PFSK-1 (cell line): Measurements from ENCODE around the gene CTNND2.

ENCODE experiments used
- FOXP2 ChIP-seq: optimal IDR thresholded peaks from 2 replicates; pipeline ENCODE3; 2011; ENCODE audit warnings: borderline replicate concordance, control low read depth, inconsistent platforms; ENCODE audit not compliant: insufficient read depth; ENCODE audit errors: extremely low read length, extremely low read depth
- POLR2AphosphoS5 ChIP-seq: IDR thresholded peaks from 2 replicates; pipeline ENCODE4 v1.6.1; 2012; ENCODE audit warnings: low read depth, mild to moderate bottlenecking, control low read depth, low read length, moderate library complexity
- SIN3A ChIP-seq: IDR thresholded peaks from 2 replicates; pipeline ENCODE4 v1.6.1; 2012; ENCODE audit warnings: mild to moderate bottlenecking, low read length, moderate library complexity, borderline replicate concordance; ENCODE audit not compliant: insufficient read depth
- TAF1 ChIP-seq: IDR thresholded peaks from 2 replicates; pipeline ENCODE4 v1.6.1; 2012; ENCODE audit warnings: low read length, control low read depth, borderline replicate concordance; ENCODE audit not compliant: insufficient read depth
- TF ChIP-seq, protein P1 (sequence below), 2 experiments: IDR thresholded peaks; 2 replicates each; pipeline versions ENCODE4 v1.6.1 to v1.8.0; 2011 to 2012; ENCODE audit warnings: low read depth in 2 of 2, low read length in 2 of 2, control low read depth in 1 of 2, inconsistent platforms in 1 of 2, mild to moderate bottlenecking in 1 of 2, moderate library complexity in 1 of 2; ENCODE audit not compliant: insufficient read depth in 1 of 2

The CTNND2 gene

DNA sequence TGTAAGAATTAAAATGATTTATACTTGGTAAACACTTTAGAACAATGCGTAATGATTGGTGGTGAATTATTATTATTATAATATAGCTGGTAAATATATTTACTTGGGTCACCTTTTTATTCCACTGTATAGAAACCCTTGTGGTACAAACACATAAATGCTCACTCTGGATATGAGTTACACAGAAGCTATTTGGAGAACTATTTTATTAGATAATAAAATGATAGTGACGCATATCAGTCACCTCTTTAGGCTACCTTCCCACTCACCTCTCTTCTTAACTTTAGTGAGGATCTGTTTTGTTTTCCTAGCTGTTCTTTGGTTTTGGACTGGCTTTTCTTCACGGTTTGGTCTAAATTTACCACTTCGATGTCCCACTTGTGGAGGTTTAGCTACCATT, 605.4 kb downstream of the CTNND2 start:
- no peak for TF ChIP-seq SIN3A
- no peak for TF ChIP-seq FOXP2
- no peak for TF ChIP-seq POLR2AphosphoS5
- TF ChIP-seq TAF1 = no peak
- TF ChIP-seq, protein P1, sequence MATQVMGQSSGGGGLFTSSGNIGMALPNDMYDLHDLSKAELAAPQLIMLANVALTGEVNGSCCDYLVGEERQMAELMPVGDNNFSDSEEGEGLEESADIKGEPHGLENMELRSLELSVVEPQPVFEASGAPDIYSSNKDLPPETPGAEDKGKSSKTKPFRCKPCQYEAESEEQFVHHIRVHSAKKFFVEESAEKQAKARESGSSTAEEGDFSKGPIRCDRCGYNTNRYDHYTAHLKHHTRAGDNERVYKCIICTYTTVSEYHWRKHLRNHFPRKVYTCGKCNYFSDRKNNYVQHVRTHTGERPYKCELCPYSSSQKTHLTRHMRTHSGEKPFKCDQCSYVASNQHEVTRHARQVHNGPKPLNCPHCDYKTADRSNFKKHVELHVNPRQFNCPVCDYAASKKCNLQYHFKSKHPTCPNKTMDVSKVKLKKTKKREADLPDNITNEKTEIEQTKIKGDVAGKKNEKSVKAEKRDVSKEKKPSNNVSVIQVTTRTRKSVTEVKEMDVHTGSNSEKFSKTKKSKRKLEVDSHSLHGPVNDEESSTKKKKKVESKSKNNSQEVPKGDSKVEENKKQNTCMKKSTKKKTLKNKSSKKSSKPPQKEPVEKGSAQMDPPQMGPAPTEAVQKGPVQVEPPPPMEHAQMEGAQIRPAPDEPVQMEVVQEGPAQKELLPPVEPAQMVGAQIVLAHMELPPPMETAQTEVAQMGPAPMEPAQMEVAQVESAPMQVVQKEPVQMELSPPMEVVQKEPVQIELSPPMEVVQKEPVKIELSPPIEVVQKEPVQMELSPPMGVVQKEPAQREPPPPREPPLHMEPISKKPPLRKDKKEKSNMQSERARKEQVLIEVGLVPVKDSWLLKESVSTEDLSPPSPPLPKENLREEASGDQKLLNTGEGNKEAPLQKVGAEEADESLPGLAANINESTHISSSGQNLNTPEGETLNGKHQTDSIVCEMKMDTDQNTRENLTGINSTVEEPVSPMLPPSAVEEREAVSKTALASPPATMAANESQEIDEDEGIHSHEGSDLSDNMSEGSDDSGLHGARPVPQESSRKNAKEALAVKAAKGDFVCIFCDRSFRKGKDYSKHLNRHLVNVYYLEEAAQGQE (IDR thresholded peaks at IDR 0.05; ENCODE audit: insufficient read depth in 1 of 2, low read depth in 2 of 2, low read length in 2 of 2) = no peak

DNA sequence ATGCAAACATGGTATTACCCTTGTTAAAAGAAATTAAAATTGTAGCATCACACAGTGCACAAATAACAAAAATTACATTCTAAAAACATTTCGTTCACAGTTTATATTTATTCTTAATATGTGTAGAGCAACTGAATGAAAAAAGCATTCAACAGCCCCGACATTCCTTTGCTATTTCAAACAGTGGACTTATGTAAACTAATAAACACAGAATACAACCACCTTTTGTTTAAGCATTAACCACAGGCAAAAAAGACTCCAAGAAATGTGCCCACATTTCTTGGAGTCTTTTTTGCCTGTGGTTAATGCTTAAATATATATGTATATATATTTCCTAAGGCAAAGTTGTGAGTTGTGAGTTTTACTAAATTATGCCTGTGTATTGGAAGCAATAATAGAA, 610.7 kb downstream of the CTNND2 start:
- no peak for TF ChIP-seq FOXP2
- no peak for TF ChIP-seq SIN3A
- TF ChIP-seq, protein P1 (IDR thresholded peaks at IDR 0.05; ENCODE audit: insufficient read depth in 1 of 2, low read depth in 2 of 2, low read length in 2 of 2) = no peak
- TF ChIP-seq POLR2AphosphoS5 = no peak
- no peak for TF ChIP-seq TAF1

DNA sequence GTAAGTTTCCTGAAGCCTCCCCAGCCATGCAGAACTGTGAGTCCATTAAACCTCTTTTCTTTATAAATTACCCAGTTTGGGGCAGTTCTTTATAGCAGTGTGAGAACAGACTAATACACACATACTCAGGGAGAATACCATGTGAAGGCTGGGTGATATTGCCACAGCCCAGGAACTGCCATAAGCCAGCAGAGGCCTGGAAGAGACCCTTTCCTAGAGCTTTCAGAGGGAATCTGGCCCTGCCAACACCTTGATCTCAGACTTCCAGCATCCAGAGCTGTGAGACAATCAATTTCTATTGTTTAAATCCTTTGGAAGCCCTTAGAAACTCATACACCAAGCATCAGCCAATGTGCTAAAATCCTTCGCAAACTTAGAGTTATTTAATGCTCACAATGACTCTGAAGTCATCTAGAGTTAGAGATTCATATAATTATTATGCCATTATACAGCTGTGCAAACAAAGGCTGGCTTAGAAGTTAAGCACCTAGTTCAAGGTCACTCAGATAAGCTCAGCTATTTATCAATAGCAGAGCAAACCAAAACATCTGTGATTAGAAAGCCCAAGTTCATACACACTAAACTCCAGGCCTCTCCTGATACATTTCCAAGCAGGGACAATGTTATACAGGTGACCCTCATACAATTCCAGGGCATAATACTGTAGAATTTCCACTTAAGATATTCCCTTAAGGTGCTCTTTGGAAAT, 611.4 kb downstream of the CTNND2 start:
- TF ChIP-seq, protein P1 (IDR thresholded peaks at IDR 0.05; ENCODE audit: insufficient read depth in 1 of 2, low read depth in 2 of 2, low read length in 2 of 2) = no peak
- TF ChIP-seq FOXP2 (no peak), SIN3A (no peak), POLR2AphosphoS5 (no peak), TAF1 (no peak)

DNA sequence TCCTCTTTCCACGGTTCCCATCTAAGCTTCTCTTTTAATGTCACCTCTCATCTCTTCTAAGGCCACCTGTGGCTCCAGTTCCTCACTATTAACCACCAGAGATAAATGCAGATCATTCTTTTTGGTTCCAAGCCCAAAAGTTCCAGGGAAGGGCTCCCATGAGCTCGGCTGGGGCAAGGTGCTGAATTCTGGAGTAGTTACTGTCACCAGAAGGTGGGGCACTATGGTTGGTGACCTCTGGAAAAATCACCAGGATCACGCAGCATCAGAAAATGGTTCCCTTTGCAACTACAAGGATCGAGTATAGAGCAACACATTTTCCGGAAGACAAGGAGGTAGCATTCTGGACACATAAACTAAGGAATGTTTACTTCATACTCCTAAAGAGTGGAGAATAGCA, 614.5 kb downstream of the CTNND2 start:
- TF ChIP-seq, protein P1 (IDR thresholded peaks at IDR 0.05; ENCODE audit: insufficient read depth in 1 of 2, low read depth in 2 of 2, low read length in 2 of 2) = no peak
- no peak for TF ChIP-seq TAF1
- no peak for TF ChIP-seq POLR2AphosphoS5
- no peak for TF ChIP-seq SIN3A
- no peak for TF ChIP-seq FOXP2

DNA sequence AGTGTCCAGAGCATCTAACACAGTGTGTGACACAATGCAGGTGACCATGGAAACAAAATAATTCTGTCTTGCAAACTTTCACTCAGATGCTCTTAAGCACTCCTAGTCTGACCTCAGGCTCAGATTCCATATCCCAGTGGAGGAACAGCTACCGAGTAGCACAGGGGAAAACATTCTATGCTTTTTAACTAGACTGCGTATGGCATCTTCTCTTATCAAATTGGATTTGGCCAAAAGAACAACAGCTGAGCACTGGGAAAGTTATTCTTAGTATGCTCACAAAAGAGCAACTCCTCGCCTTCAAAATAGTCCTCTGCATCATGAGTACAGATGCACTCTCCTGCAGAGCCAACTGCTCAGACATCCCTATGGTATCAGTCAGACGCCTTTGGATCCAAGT, 615.0 kb downstream of the CTNND2 start:
- TF ChIP-seq FOXP2 = no peak
